Activated CD4-positive, alpha-beta T cell treated with anti-CD3 and anti-CD28 coated beads for 48 hours (primary cell): ENCODE measurements around the gene CD300E.
"Not testable (repeated sequence)": the region's sequence is repeated elsewhere in the genome, so short reads cannot be mapped to it uniquely, and the experiment has no call there.

Experiments used
- DNase-seq: peaks from one replicate; pipeline ENCODE4 v3.0.0-alpha.2; 2020

Gene CD300E

GRCh38 chr17:74597069-74597790 lies 26.3 kb downstream of the CD300E start:
- DNase-seq = no peak

- no peak for DNase-seq
Measured at GRCh38 chr17:74595037-74595750, 28.3 kb downstream of the CD300E start.

DNA sequence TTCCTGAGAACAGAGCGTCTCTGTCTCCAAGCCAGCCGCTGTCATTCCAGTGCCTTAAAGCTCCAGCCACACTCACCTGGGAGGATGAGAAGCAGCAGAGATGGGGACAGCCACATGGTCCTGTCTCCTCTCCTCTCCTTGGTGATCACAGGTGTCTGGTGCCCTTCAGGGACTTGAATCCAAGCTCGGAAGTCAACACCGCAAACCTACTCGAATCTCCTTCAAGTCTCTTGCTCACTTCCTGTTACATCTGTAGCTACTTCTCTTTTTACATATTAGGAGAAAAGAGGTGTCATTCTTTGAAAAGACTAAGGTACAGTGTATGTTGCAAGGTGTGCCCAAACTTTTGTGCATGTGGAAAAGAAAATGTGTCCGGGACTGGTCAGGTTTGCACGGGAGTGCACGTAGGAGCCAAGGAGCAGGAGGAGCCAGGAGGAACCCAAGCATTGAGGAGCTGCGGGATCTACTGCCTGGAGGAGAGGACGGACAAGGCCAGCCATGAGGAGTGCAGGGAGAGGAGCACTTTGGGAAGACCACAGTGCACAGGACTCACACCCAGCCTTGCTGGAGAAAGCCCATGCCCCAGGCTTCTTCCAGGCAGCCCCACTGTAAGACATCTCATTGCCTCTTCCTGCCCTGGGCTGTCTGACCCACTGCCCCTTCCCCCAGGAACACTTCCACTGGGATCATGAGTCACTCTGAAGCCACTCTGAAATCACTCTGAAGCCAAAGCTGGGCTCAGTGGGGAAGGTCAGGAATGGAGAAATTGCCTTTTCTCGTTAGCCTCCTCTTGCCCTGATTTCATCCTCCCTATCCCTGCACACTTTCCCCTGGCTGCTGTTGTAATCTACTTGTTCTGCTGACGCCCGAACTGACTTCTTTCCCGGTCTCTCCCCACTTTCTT lies 31.2 kb downstream of the CD300E start, which contains the start of gene CD300LD:
Gene CD300LD, minus strand, starts transcription at position 197 of the 904 bp plus-strand sequence. Its CDS starts 81 bp downstream, at position 116.
- DNase-seq = no peak

- no peak for DNase-seq
Measured at GRCh38 chr17:74591503-74591902, 32.0 kb downstream of the CD300E start.

GRCh38 chr17:74585711-74586110 lies 37.8 kb downstream of the CD300E start:
- DNase-seq = no peak

DNA sequence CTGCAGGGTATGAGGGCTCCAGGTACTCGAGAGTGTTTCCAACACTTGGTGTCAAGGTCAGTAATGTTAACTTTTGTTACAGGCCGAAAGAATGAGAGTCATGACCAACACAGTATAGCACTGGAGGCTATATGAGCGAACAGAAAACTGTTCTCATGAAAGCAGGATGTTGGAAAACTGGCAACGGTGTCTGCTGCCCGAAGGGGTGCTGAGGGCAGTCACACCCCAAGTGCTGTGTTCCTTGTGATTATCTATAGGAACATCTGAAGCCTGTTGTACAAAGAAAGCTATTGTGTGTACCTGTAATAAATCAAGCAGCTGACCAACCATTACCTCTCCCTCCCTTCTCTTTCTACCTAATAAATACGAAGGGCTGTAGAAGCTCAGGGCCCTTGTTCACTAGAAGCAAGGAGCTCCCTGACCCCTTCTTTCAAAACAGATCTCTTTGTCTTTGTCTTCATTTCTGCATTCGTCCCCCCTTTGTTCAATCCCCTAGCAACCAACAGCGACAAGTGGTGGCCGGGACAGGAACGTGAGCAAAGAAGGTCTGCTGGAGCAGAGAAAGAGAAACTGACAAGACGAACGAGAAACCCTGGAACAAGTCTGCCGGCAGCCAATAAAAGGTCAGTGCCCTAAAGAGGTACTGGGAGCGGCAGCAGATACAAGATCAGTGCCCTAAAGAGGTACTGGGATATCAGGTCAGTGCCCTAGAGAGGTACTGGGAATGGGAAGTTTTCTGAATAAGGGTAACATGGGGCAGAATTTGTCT lies 39.1 kb downstream of the CD300E start:
- DNase-seq = no peak

DNA sequence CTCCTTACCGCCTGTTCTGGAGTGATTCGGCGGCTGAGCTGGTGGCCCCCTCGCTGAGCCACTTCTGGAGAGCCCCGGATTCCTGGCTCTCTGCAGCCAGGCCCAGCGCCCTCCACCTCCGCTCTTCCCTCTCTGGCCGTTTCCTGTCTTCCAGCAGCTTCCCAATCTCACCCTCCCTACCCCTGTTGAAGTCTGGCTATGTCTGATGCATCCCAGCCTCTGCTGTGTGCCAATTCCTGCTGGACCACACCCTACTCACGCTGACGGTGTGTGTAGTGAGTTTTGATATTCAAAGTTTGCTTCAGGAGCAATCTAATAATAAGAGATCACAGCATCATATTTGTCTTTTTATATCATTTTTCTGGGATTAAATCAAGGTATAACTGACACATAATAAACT lies 40.9 kb downstream of the CD300E start:
- DNase-seq = no peak

DNA sequence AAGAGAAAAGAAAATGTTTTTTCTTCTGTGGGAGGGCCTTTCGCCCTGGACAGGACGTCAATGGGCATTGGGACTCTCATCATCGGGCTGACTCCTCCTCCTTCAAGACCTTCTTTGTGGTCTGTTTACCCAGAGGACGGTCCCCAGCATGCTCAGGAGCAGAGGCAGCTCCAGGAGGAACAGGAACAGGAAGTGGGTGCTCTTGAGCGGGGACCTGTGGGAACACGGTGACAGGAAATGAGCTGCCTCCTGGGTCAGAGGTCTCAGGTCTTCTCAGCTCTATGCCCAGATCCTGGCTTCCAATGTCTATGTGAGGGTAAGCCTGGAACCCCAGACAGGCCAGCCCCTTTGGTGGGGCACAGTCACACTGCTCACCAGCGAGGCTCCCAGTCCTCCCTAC lies 43.6 kb downstream of the CD300E start:
- no peak for DNase-seq

GRCh38 chr17:74578979-74579378 lies 44.6 kb downstream of the CD300E start:
- DNase-seq = no peak

DNA sequence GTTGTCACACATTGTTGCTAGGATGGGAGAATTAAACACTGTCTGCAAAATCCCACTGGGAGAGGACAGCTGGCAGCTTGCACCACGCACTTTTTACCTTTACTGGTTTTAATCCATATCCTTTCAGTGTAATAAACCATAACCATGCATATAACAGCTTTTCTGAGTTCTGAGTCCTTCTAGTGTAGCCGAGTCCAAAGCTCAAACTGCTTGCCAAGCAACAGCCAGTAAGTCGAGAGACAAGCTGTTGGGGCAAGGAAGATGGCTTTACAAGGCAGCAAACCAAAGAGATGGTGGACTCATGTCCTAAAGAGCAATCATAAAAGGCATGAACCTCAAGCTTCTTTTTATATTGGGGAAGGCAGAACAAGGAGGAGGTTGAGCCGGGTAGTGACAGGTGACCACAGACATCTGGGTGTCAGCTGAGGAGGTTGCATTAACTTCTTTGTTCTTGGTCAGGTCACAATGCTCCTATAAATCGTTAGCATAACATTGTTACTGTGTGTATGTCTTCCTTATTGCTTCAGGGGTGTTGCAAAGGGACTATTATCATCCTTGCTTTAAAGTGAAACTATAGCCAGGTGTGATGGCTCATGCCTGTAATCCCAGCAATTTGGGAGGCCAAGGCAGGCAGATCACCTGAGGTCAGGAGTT lies 48.9 kb downstream of the CD300E start:
- no peak for DNase-seq

- not testable (repeated sequence) for DNase-seq
Measured at GRCh38 chr17:74573635-74574034, 49.9 kb downstream of the CD300E start.

DNA sequence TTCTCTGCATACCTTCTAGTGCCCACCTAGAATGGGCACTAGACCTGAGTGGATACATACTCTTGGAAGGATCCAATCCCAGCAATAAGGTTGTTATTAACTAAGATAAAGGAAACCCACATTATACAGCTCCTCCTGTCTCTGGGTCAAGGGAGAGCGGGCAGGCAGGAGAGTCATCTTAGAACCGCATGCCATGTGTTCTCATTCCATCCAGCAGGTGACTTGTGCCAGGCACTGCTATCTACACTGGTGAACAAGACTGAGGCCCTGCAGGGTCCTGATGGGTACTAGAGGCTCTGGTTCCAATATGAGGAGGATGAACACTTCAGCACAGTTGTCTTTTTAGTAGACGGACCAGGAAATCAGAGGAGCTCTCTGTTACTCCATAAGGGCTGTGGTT lies 50.4 kb downstream of the CD300E start:
- DNase-seq = no peak

- no peak for DNase-seq
Measured at GRCh38 chr17:74571621-74572270, 51.8 kb downstream of the CD300E start.

GRCh38 chr17:74569020-74570003 lies 54.2 kb downstream of the CD300E start:
- peak; percentile 71 for DNase-seq

DNA sequence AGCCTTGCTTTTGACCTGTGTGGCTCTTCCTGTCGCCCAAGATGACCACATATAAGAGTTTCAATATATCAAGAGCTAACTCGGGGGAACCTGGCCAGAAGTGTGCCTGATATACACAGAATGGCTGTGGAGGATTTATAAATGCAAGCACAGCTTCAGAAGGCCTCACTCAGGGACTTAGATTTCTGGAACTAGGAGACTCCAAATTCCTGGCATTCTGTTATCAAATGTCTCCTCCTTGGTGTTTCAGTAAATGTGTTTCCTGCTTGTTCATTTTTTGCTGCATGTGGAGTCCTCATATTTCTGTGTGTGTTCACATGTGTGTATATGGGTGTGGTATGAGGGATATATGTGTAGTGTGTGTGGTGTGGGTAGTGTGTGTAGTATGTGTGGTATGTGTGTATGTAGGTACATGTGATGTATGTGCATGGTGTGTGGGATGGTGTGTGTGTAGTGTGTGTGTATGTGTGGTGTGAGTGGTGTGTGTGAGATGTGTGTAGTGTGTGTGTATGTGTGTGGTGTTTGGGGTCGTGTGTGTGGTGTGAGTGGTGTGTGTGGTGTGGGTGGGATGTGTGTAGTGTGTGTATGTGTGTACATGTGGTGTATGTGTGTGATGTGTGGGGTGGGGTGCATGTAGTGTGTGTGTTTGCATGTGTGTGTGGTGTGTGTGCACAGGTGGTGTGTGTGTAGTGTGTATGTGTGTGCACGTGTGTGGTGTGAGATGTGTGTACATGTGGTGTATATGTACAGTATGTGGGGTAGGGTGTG lies 55.2 kb downstream of the CD300E start:
- DNase-seq = no peak

DNA sequence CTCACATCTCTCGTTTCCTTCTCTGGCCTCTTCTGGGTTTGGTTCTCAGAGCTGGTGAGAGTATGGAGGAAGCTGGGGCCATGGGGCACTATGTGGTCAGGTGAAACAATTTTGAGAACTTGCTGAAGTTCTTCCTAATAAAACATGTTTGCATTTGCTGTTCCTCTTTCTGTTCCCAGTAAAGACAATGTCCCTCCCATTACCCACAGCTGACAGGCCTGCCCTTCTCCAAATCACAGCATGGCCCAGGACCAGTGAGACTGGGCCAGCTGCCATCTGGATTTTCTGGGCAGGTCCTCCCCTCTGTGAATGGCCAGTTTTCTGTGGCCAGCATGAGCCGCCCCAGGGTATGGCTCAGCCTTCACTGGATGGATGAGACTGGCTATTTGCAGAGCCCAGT lies 56.1 kb downstream of the CD300E start, which contains the start of gene CD300H:
Gene CD300H, minus strand, starts transcription at position 113 of the 400 bp plus-strand sequence.
- DNase-seq = no peak

- DNase-seq = peak; percentile 62
Measured at GRCh38 chr17:74566132-74566753, 57.3 kb downstream of the CD300E start.

DNA sequence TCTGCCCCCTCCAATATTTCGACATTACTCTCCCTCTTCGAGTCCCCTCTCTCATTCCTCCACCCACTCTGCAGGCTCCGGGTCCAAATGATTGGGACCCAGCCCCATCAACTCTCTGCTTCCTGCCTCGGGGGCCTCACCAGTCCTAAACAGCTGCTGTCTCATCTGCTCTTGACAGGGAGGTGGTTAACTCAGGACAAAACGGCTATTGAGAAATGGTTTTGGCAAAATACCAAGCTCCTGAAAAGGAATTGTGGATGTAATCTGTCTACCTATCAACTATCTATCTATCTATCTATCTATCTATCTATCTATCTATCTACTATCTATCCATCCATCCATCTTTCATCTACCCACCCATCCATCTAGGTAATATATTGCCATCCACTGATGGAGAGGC lies 58.4 kb downstream of the CD300E start:
- DNase-seq = no peak

GRCh38 chr17:74563358-74563757 lies 60.2 kb downstream of the CD300E start:
- DNase-seq = no peak
